NCI-H128 (cell line): ENCODE data around the gene SPAG17.

Experiments
- DNase-seq: peaks from one replicate; lab custom pipeline; 2025; ENCODE audit not compliant: unreplicated experiment; lab: John Stamatoyannopoulos, UW

SPAG17 gene

DNA sequence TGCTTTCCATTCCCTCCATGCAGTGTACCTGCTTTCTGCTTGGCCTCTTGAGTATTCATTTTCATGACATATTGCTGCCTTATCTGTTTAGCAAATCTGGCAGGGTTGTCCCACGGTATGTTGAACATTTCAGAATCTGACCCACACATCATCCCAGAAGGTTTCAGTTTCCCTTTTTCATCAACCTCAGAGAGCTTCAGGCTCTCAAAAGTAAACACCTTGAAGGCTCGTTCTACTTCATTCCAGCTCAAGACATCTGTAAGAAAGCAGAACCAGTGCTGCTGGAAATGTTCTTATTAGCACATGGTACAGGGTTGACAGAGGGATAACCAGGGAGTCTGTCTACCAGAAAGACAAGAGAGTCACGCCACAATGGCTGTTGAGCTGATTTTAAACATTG lies 103.6 kb downstream of the SPAG17 start:
- DNase-seq, result no peak

DNA sequence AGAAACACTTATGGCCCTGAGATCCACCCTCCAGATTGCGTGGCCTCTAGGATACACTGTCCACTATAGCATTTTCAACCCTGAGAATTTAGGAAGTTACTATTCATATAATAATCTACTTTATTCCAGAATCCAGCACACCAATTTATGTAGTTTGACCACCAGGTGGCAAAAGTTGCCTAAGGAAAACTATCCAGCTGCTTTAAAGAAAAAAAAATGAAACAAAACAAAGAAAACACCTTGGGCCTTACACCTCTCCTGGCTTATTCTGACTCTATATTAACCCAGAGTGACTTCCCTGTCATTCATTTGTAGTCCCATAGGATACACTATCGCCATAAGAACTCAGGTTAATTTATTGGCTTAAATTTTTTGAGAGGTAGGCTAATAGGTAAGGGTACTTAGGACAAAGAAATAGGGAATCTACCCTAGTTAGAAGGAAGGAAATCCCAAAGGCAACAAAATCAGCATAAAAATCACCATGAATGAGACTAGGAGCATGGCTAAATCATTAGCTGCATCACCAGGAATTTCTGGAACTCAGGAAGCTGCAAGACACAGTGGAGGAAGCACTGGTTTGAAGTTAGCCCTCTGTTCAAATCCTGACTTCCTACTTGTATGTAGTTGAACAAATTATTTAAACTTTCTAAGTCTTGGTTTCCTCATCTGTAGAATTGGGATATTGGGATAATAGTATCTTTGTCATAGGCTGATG lies 107.5 kb downstream of the SPAG17 start:
- no peak for DNase-seq

DNA sequence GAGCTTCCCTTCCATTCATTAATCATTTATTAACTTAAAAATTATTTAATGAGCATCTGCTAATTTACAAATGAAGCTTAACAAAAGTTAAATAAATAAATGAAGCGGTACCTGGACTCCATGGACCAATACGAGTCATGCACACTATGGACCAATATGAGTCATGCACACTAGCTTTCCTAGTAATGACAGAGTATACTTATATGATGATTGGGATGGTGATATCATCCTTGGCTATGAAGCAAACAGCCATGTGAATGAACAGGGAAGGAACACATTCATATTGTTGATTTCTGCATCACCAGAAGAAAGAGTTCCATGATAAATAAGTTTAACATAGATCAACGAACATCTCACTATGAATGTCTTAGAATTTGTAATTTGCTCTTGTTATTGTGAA lies 109.9 kb downstream of the SPAG17 start:
- DNase-seq, result no peak

- no peak for DNase-seq
Observed at GRCh38 chr1:118073648-118074435, 111.2 kb downstream of the SPAG17 start.

DNA sequence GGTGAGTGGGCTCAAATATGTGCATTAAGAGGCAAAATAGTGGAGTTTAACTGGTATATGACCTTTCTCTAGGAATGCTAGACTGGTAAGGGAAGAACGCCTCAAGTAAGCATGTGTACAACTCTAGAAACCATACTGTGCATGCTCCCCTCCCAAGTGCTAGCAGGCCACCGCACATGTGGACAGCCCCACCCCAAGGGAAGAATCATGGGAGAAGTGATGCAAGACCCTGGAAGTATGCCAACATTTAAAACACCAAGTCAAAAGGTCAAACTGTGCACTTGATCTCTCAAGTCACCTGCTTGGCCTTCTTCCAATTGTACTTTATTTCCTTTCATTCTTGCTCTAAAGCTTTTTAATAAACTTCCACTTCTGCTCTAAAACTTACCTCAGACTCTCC lies 135.0 kb downstream of the SPAG17 start:
- DNase-seq, result no peak

GRCh38 chr1:118047650-118048224 lies 137.3 kb downstream of the SPAG17 start:
- no peak for DNase-seq

DNA sequence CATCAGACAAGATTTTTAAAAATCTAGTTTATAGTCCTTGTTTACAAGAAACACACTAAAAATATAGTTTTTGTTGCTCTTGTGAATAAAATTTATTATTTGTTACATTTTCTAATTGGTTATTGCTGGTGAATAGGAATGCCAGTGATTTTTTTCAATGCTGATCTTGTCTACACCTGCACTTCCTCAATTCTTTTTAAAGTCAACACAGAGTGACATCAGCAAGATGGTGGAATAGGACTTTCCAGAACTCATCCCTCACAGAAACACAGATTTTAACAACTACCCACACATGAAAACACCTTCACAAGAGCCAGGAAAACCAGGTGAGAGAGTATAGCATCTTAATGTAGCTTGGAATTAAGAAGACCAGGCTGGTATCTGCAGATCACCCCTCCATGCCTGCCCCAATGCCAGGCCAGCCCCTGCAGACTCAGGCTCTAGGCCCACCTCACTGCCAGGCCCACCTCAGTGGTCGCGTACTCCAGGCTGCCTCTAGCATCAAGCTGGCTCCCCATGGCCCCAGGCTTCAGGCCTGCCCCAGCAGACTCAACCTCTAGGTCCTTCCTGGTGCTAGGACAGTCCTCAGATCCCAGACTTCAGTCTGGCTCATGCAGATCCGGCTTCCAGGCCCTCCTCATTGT lies 137.9 kb downstream of the SPAG17 start:
- DNase-seq, result no peak

GRCh38 chr1:118043624-118044023 lies 141.4 kb downstream of the SPAG17 start:
- DNase-seq, result no peak

DNA sequence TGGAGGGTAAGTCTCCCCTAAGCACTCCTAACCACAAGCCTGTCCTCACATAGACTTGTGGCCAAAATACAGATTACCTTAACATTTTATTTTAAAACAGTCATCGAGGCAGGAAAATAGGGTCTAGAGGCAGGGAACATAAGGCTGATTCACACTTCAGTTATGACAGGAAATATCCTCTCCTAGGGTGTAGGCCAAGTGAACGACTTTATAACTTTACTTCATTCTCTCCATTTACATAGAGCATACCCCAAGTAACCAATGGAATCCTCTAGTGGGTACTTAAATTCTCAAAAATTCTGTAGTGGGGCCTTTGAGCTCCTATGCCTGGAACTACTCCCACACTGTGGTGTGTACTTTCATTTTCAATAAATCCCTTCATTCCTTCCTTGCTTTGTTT lies 142.5 kb downstream of the SPAG17 start:
- no peak for DNase-seq

DNA sequence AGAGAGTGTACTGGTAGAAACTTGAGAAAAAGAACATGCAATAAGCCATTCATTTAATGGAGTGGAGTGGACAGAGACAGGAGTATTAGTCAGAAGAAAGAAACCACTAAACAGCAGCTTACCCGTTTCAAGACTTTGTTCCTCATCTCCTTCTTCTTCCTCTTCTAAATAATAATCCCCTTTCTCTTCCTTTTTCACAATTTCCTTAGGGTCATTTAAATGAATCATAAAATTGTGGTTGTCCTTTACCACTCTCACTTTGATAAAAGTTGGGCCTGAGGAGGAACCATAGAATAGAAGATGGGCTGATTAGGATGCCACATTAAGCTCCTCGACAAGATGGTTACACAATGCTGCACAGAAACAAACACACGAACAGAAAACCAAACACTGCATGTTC lies 145.9 kb downstream of the SPAG17 start:
- no peak for DNase-seq

DNA sequence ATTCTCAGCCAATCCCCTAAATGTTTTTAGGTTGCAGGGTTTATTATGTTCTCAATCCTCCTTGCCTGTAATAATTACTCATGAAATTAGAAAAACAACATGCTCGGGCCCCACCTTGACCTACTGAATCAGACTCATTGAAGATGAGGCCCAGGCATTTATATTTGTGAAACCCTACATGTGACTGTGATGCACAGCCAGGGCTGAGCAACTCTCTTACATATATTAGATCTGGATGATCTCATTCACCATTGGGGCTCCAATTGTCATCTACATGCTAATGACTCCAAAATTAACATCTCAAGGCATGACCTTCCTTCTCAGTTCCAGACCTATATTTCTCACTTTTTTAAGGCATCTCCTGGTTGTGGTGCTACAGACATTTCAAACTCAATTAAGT lies 152.1 kb downstream of the SPAG17 start:
- no peak for DNase-seq

DNA sequence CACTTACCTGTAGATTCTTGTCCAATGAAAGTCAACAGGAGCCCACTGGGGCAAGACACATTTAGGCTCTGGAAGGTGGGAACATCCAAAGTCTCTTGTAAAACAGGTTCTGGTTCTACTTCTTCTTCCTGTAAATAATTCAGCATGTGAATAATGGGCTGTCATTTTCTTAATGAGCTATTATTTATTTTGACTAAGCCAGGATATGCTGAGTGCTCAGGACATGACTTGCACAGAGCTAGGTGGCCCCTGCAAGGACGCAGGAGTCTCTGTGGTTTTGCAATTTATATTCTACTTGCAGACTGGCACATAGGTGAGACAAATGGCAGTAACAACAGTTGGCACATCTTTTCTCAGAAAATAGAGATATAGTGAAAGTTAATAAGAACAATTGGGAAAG lies 156.8 kb downstream of the SPAG17 start:
- no peak for DNase-seq

DNA sequence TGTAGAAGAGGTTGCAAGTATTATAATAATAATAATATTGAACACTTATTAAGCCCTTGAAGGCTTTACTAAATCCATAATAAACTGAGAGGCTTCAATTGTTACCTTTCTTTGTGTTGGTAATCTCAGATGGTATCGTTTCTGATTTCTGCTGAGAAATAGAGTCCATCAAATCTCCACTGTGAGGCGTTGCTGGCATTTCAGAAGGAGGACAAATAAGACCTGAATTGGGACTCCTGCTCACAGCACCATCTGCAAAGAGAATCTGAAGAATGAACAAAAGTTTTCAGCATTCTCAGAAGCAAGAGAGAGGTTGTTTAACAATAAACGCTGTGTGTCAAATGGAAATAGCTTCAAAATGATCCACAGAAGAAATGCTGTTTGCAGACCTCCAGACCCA lies 161.8 kb downstream of the SPAG17 start:
- DNase-seq, result no peak

- no peak for DNase-seq
Observed at GRCh38 chr1:118021668-118022067, 163.4 kb downstream of the SPAG17 start.

- no peak for DNase-seq
Observed at GRCh38 chr1:118018060-118018459, 167.0 kb downstream of the SPAG17 start.

GRCh38 chr1:118013938-118014337 lies 171.1 kb downstream of the SPAG17 start:
- DNase-seq, result no peak

DNA sequence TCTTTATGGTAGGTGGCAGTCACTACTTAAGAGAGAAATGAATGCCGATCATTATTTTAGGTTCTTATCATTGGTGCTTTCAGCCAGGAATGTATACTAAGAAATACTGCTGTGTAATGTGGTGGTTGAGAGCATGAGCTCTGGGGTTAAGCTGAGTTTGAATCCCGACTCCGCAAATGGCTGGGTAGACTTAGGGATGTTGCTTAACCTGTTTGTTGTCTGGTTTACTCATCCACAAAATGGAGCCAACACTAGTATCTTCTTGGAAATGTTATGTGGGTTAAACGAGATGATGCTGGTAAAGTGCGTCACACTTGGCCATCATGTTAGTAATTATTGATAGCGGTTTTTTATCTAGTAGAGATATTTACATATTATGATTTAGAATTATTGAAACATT lies 171.7 kb downstream of the SPAG17 start:
- DNase-seq, result no peak

DNA sequence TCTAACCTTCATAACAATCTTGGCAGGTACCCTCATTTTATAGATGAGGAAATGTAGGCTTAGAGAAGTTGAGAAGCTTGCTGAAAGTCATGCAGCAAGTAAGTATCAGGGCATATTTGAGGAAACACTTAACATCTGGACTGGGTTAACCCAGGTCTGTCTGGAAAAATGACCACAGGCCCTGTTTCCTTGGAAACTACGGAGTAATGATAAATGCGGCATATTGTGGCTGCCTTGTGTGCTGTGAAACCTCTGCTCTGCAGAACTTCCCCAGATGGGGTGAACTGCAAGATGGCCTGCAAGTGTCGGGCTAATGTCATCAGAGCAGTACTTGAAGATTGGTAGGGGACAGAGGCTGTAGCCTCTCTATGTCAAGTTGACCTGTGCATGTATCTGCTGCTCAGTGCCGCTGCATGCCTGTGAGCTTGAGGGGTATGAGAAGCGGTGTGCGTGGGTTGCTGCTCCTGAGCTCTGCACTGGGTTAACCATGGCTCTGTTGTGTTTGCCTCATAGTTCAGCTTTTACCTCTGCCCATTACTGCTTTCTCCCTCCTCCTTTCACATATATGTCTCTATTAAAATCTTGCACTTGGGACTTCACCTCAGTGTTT lies 172.4 kb downstream of the SPAG17 start:
- DNase-seq, result no peak

- no peak for DNase-seq
Observed at GRCh38 chr1:118008011-118008410, 177.0 kb downstream of the SPAG17 start.

DNA sequence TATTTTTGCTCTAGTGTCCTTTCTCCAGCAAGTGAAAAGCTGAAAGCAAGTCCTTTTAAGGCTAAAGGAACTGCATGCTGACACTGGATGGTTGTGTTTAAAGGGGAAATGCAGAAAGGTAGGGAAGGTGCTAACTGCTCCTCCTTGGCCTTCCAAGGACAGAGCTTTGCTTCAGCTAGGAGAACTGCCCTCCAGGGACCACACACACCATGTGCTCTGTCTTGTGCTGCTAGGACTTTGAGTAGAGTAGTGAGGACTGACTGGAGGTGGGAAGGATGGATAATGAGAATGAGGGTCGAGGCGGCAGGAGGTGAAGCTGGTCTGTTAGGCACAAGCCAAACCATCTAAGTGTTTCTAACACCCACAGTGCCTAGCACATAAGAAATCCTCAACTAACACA lies 177.6 kb downstream of the SPAG17 start:
- DNase-seq, result no peak

DNA sequence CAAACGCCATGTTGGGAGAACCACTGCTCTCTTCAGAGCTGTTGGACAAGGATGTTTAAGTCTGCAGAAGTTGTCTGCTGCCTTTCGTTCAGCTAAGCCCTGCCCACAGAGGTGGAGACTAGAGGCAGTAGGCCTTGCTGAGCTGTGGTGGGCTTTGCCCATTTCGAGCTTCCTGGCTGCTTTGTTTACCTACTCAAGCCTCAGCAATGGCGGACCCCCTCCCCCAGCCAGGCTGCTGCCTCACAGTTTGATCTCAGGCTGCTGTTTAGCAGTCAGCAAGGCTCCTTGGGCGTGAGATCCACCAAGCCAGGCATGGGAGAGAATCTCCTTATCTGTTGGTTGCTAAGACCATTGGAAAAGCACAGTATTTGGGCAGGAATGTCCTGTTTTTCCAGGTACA lies 180.7 kb downstream of the SPAG17 start:
- no peak for DNase-seq
